Amygdala (tissue), 56 donors: ENCODE measurements around the gene CD46.
"Not testable (repeated sequence)": the region's sequence is repeated elsewhere in the genome, so short reads cannot be mapped to it uniquely, and the experiment has no call there.

ENCODE experiments used
- DNase-seq, 56 donors: peaks; one replicate each; lab custom pipeline; 2025; lab: John Stamatoyannopoulos, UW

CD46 gene

GRCh38 chr1:207751790-207752455, at the start of gene CD46:
CD46 (plus strand) TSS chr1:207752054; CDS start chr1:207752213, 159 bp downstream.
- DNase-seq = peak; percentile 53 to 94 (median 86)

- no peak for DNase-seq
These were observed 49.5 kb upstream of the CD46 start for GRCh38 chr1:207702317-207702716.

- DNase-seq = no peak
These were observed 48.1 kb upstream of the CD46 start for GRCh38 chr1:207703712-207704111.

DNA sequence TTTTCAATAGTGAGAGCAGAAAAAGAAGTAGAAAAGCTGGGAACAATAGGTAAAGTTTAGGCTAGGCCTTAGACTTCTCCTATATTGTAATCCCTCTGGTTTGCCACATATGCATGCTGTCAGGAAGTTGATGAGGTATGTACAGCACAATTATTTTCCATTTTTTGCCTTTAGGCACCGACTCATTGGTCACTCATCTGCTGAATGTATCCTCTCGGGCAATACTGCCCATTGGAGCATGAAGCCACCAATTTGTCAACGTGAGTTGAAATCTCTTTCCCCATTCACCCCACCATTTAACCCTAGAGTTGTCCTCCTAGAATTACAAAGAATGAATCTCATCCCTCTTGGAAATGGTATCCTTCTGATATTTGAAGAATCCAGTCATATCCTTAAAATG, 43.9 kb upstream of the CD46 start:
- DNase-seq = not testable (repeated sequence)

DNA sequence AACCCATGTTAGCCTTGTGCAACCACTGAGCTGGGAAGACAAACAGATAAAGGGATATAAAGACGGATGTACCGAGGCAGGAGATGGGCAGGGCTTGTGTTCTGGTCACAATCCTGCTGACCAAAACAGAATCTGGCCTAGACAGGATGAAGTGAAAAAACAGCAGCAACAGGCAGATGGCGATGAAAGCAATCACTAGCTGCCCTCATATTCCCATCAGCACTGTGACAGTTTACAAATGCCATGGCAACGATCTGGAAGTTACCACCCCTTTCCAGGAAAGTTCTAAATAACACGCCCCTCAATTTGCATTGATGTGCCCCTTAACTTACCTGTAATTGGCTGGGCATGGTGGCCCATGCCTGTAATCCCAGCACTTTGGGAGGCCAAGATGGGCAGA, 40.6 kb upstream of the CD46 start:
- DNase-seq = peak in 1 of 56 donors; percentile 8

GRCh38 chr1:207712701-207713100, 39.2 kb upstream of the CD46 start:
- not testable (repeated sequence) for DNase-seq

DNA sequence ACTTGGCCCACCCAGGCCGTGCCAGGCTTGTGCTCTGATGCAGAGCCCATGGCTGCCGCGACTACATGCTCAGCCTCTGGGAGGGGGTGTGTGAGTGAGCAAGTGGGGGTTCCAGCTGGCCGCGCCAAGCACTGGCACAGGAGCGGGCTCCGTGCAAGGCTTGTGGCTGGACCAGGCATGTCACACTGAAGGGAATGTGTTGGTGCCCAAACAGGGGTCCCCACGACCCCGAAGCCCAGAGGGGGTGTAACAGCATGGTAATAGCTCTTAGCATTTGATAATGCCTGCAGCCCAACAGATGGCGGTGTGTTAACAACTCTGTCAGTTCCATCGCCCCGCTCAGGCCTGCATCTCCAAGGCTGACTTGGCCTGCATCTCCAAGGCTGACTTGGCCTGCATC, 38.3 kb upstream of the CD46 start:
- DNase-seq = no peak

DNA sequence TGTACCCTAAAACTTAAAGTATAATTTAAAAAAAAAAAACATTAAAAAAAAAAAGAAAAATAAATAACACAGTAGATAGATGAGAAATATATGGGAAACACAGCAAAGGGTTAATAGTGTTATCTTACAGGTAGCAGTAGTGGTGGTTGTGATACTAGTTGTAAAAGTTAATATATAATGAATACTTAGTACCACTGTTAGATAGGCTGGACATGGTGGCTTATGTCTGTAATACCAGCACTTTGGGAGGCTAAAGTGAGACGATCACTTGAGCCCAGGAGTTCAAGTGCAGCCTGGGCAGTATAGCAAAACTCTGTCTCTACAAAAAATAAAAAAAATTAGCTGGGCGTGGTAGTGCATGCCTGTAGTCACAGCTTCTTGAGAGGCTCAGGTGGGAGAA, 32.6 kb upstream of the CD46 start:
- DNase-seq = no peak

DNA sequence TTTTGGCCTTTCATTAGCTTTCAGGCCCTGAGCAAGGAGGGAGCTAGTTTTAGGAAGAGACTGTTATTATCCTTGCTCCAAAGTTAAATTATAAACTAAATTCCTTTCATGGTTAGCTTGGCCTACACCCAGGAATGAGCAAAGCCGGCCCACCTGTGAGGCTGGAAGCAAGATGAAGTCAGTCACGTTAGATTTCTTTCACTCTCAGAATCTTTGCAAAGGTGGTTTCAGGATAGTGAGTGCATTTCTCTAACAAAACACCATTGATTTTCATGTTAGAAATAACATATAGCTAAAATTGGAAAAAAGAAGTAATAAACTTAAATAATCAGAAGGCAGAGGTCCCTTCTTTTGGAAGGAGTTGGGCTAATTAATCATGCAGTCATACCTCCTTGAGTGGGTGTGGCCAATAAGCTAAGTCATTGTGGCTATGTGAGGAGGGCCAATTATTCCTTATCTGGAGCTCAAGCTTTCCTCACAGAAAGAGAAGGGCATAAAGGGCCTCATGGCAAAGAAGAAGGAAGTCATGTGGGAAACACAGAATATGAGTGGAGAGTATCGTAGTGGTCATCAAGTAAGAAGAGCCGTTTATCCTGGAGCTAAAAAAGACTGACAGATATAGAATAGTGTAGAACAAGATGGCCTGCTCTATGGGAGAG, 23.5 kb upstream of the CD46 start:
- not testable (repeated sequence) for DNase-seq

DNA sequence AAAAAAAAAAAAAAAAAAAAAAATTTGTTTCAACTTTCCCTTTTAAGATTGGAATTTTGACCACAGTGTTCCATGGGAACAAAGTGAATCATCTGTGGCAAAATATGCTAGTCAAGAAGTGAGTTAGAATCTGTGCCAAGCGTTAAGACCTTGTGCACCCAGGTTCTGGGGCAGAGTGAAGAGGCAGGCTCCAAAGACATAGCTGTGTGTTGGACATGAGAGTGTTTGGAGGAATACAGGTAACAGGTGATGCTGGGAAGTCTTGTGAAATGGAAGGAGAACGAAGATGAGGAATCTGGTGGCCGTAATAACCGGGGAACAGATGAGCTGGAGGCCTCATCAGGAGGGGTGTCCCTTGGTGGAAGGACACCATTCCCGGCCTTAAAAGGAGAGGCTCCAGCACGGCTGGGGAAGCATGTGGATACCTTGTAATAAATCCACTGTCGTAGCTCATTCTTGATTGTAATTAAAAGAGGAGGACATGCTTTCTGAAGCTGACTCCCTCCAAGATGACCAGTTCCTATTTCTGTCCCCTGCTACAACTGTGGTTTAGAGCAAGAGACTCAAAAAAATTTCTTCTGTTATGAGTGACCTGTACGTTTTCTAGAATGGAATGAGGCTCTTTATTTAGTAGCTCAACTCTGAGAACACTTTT, 14.2 kb upstream of the CD46 start:
- not testable (repeated sequence) for DNase-seq

DNA sequence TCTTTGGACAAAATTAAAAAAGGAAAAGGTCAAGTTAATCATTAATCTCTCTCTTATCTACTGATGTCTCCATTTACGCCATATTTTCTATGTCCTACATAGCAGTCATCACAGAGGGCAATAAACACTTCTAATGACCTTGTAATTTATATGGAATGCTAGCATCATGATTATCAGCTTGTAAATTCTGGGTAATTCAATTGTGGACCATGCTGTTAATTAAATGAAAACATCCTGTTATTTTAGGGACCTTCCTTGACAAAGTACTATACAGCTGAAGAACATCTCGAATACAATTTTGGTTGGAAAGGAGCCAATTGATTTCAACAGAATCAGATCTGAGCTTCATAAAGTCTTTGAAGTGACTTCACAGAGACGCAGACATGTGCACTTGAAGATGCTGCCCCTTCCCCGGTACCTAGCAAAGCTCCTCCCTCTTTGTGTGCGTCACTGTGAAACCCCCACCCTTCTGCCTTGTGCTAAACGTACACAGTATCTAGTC, 13.6 kb upstream of the CD46 start:
- DNase-seq = not testable (repeated sequence)

DNA sequence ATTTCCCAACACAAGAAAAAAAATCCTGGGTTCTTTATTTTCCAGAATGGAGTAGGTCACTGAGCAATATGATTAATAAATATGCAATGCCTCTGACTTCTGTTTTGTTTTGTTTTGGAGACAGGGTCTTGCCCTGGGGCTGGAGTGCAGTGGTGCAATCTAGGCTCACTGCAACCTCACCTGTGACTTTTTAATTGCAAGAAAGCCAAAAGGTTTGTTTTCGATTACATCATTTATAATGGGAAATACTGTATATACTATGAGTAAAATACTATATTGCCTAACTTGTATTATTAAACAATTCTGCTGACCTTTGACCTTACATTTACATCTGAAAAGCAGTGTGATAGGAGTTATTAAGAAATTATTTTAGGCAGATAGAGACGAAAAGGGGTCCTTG, 11.6 kb upstream of the CD46 start:
- no peak for DNase-seq

DNA sequence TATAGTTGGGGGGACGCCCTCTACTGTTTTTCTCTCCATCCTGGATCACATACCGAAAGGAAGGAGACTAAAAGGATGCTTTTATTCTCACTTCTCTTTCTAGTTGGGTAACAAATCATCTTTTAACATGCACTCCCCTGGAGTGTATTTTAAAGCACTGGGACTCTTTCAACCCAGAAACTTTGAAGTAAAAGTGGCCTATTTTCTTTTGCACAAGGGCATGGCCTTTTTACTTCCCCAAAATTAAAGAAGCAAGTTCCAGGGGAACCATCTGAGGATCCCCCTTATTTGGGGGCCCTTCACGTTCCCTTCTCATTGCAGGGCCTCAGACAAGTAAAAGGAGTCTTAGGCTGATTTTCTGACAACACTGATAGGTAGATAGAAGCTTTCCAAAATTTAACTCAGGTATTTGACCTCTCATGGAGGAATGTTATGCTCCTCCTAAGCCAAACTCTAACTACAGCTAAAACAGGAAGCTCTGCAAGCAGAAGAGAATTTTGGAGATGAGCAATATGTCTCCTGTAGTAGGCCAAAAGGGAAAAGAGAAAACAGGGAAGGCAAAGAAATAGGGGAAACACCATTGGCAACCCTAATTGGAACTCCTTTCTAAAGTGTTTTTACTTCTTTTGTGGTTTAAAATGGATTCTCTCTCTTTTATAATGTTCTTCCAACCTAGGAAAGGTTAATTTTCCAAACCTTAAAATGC, 8.9 kb upstream of the CD46 start:
- no peak for DNase-seq

- no peak for DNase-seq
These were observed 7.8 kb upstream of the CD46 start for GRCh38 chr1:207744000-207744534.

GRCh38 chr1:207745285-207745684, 6.6 kb upstream of the CD46 start:
- DNase-seq = no peak

DNA sequence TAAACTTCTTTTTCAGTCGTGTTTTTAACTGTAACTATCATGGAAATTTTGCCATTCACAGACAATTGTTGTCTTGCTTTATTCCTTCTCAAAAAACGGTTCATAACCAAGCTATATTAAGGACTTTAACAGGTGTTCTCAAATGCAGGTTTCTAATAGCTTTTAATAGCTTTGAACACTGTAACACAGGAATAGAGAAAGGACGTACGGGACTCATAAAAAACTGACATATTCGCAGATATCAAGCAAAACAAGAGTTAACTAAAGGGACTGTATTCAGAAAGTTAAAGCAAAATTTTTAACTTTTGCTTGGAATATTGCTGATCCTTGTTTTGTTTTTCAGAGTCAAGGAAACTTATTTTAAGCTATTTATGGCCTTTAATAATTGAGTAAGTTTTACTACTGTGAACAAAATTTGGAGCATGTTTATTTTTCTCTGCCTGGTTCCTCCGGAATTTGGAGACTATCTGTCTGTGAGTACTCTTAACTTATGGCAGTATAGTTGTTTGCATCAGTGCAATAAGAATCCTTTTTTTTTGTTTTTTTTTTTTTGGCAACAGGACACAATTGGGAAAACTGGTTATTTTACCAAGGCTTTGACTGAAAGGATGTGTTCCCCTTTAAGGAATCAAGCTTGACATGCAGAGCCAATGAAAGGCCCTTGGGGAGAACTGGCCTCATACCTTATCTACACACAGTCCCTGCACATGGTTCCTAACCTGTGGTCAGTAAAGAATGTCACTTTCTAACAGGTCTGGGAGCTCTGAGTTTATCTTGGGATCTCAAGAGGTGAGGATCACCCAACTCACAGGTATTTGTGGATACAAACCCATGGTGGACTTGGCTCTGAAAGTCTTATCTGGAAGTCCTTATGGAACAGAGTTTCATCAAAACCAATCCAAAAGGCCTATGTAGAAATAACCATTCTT, 5.8 kb upstream of the CD46 start:
- DNase-seq = no peak

DNA sequence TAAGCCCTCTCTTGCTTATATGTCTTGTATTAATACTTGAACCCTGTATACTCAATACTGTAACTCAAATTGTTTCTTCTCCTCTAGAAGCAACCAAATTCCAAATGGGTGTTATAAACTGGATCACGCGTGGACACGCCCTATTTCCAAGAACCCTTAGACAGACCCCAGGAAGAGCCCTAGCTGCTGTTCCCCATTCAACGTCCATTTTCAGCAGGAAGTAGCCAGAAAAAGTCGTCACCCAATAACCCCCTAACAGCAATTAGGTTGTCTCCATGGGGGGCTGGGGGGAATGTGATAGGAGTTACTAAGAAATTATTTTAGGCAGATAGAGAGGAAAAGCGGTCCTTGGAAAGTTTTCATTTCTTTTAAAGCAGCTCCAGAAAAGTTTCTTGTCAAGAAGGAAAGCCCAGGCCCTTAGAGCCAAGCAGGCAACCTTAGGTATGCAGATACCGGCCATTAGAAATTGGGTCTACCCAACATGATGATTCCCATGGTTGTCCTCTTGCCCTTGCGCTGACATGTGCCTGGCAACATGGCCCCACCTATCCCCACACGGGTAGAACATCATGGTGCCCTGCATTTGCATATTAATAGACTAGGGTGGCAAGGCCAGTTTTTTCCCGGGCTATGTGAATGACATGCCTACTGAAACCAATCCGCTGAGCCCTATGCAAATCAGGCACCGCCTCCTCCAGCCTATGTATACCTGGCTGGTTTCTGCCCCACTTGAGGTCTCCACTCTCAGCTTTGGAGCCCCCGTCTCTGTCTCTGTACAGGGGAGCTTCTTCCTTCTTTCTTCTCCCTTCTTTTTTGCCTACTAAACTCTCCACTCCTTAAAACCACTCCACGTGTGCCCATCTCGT, 4.0 kb upstream of the CD46 start:
- no peak for DNase-seq

DNA sequence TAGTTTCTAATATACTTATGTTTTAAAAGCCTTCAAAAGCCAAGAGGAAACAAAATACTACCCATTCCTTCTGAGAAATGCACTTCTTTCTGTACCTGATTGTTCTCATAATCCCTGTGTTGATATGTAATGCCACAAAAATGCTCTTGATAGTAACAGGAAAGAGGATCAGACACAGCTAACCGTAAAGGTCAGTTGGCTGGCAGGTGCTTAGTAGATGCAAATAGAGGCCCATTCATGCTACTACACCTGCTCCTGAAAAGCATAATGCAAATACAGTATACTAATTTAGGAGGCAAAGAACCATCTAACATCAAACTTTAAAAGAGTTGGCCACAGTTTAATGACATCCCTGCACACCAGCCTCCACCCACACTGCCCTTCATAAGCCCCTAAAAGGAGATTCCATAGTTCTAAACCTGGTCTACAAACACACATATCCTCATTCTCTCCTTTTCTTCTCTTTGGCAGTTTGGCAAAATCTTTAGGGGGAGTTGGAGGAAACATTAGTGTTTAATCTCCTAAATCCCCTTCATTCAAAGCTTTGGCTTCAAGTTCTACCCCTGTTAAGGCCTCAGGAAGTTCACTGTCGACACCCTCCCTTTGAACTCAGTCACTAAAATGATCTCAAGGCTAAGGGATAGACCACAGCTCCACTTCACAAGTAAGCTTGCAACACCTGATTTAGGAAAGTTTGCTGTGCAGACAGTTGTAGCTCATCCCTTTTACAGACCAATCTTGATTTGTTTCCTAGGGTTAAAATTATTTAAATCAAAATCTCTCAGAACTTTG, 2.9 kb upstream of the CD46 start:
- DNase-seq = no peak
